GM18867 (cell line): ENCODE measurements around the gene ARHGEF4.

ENCODE experiments used
- ATAC-seq: cut with Tn5 transposase; IDR thresholded peaks from one replicate; pipeline ENCODE4 v1.9.1; 2021; ENCODE audit warnings: mild to moderate bottlenecking, moderate library complexity; ENCODE audit not compliant: unreplicated experiment

The ARHGEF4 gene

DNA sequence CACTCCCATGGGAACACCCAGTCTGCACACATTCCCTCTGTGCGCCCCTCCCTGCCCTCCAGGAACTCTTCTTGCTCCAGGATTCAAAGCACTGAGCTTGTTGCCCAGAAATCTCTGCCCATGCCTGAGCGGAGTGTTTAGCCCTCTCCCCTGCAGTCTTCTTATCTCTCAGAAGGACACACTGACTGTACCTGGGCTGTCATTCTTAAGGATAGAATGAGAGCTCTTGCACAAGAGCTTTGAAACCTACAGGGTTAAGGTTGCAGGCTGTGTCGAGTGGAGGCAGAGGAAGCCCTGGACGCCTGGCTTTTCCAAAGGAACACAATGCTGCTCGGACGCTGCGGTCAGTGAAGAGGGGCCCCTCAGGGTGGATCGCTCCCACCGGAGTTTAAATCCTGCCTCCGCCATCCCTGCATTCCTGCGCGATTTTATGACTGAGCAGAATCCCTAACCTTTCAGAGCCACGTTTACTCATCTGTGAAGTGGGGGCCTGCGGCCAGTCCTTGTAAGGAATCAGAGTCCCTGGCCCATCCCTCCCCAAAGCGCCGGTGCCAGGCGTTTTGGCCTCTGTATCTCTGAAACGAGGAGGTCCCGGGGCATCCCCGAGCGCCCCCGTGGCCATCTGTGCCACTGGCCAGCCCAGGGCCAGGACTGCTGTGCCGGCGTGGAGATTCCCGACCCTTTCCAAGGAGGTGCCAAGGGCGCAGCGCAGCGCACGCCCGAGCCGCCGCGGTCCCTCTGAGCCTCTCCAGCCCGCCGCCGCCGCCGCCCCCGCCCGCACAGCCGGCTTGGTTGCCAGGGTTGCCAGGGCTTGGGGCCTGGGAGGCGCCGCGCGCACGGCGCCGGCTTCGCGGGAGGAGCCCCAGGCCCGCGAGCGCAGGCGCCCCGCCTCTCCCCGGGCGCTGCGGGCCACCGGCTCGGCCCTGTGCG, 197.7 kb downstream of the ARHGEF4 start:
- ATAC-seq, result no peak

DNA sequence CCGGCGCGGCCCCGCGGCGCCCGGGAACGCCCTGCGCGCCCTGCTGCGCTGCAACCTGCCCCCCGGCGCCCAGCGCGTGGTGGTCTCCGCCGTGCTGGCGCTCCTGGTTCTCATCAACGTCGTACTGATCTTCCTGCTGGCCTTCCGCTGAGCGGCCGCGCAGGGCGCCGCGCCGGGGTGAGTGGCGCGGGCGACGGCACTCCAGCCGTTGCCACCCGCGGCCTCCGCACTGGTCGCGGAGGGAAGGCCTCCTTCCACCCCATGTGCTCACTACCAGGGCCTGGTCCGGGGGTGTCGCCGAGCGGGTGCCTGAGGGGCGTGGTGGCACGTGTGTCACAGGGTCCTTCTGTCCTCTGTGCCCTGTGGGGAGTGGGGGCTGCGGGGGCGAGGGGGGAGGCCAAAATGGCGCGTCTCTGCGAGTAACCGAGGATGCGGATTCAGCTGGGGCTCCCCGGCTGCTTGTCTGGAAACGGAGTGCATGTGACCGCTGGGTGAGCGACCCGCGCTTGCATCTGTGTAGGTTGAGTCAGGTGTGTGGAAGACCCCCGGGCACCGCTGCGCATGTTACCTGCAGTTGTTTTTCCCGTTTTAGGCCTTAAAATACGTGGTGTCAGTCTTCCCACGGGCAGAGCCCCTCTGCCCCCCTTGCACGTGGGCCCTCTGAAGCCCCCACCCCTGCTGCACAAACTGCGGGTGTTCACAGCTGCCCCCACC, 198.6 kb downstream of the ARHGEF4 start:
- no peak for ATAC-seq

GRCh38 chr2:131035826-131036231, 199.1 kb downstream of the ARHGEF4 start:
- no peak for ATAC-seq

GRCh38 chr2:131036269-131036668, 199.6 kb downstream of the ARHGEF4 start:
- ATAC-seq, result no peak

DNA sequence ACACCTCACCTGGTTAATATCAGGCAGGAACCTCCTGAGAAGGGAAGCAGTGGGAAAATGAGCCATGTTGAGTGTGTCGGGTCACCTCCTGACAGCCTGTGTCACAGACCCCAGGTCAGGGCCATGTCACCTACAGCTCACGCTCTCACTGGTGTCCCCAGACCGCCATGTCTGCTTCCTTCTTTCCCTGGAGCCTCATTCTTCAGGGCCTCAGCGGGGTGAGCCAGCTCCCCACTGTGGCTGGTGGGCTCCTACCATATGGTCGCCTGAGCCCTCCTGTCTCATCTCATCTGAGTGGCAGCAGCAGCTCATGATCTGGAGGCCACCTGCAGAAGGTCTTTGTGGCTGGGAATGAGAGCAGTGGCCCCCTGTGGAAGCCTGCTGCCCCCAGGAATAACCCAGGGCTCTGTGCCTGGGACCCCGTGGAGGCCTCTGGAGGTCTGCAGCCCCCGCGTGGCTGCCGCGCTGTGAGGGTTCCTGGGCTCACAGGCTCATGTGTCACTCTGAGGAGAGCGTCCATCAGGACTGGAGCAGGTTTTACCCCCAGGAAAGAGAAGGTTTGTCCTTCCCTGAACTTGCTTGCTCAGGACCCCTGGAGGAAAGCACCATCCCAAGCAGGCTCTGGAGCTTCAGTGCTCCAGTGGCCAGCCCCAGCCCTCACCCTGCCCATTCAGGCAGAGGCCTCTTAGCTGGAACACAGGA, 200.1 kb downstream of the ARHGEF4 start:
- ATAC-seq, result no peak

DNA sequence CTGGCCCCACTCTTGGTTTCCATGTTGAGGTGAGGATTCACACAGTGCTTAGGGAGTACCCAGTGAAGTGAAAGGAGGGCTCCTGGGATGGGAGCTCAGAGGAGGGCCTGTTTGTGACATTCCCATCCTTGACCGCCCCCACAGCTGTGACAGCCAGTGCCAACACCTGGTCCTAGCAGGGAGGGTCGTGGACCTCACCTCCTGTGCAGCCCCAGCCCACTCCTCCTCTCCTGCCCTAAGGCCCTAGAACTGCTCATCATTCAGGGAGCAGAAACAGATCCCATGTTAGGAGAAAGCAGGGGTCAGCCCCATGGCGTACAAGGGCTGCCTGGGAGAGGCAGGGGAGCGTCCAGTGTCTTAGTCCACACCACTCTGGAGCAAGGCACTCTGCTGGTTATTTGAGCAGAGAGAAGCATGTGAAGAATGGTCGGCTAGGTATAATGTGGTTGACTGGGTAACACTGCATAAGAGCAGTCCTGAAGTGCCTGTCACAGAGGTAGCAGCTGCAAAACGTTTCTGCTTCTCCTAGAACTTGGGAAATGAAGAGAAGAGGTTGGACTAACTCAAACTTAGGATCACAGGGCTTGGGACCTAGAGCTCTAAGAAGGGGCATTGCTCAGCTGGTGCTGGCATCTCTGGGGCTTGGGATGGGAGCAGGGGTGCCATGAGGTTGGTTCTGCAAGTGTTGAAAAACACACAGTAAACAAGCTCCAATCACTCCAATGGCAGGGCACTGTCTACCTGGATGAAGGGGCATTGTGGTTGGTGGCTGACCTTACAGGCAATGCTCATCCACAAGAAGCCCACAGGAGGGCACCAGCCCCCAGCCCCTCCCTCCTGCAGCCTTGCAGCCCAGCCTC, 200.9 kb downstream of the ARHGEF4 start:
- ATAC-seq, result no peak

GRCh38 chr2:131038258-131039100, 201.8 kb downstream of the ARHGEF4 start:
- no peak for ATAC-seq

GRCh38 chr2:131039101-131039440, 202.4 kb downstream of the ARHGEF4 start:
- ATAC-seq, result no peak

GRCh38 chr2:131039535-131039907, 202.8 kb downstream of the ARHGEF4 start:
- ATAC-seq, result no peak

DNA sequence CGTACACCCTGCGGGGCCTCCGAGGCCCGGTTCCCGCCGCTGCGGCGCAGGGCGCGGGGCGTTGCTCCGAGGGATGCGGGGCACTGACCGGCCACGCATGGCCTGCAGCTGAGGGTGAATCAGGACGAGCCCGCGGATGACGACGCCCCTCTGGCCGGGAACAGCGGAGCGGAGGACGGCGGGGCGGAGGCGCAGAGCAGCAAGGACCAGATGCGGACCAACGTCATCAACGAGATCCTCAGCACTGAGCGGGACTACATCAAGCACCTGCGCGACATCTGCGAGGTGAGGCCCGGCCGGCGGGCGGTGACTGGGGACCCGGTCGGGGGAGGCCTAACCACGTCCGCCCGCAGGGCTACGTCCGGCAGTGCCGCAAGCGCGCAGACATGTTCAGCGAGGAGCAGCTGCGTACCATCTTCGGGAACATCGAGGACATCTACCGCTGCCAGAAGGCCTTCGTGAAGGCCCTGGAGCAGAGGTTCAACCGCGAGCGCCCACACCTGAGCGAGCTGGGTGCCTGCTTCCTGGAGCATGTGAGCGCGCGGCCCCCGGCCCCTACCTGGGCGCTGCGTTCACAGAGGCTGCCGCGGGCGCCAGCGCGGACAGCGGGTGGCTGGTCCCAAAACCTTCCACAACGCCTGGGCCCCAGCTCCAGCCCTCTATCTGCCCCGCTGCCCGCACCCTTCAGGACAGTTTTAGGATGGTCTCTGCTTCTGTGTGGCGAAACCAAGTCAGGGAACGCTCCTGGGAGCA, 203.4 kb downstream of the ARHGEF4 start:
- ATAC-seq, result no peak

DNA sequence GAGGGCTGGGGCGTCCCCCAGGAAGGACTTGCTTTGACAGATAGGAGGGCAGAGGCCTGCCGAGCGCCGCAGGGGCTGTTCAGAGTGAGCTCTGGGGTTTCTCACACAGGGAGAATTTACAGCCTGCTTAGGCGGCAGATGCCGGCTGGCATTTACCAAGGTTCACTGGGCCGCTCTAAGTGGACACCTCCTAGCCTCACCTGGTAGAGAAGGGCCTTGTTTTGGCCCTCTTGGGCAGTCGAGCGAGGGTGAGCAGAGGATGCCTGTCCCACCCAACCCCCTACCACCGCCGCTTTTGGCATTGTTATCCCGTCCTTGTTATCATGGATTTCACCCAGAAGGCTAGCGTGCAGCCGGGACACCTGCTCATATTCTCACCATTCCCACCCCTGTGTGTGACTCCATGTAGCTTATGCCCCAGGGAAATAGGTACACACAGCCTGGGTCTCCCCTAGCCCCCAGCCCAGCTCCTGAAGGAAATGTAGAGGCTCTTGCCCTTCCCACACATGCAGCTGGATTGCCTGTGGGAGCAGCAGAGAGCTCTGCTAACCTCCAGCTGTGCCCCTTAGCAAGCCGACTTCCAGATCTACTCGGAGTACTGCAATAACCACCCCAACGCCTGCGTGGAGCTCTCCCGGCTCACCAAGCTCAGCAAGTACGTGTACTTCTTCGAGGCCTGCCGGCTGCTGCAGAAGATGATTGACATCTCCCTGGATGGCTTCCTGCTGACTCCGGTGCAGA, 204.1 kb downstream of the ARHGEF4 start:
- no peak for ATAC-seq

GRCh38 chr2:131041402-131042147, 204.9 kb downstream of the ARHGEF4 start:
- no peak for ATAC-seq

GRCh38 chr2:131042148-131042775, 205.5 kb downstream of the ARHGEF4 start:
- ATAC-seq, result no peak

DNA sequence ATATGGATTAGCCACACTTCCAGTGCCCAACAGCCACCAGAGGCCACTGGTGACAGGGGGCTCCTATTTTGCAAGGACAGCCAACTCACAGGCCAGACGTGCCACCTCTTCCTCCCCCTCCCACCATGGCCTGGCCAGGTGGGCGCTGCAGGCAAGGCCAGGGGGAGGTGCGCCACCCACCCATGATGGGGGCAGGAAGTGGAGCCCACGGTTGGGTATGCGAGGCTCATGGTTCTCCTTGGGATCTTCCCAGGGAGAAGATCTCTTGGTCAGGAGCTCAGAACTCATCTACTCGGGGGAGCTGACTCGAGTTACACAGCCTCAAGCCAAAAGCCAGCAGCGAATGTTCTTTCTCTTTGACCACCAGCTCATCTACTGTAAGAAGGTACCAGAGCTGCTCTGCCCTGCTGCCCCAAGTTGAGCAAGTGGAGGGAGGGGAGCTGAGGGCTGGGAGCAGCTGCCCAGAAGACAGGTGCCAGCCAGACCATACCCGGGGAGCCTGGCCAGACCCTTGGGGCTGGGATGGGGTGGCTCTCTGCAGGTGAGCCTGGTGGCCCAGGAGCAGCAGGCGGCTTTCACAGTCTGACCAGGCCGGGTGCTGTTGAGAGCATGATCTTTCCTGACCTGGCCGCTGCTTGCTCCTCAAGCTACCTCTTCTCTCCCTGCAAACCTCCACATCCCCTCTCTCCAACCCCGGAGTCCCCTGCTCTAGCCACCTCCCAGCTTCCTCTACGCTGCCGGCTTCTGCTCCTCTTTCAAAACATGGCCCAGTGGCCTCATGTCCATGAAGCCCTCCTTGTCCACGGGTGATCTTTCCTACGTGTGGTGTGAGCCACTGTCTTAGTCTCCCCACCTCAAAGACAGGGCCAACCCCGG, 206.7 kb downstream of the ARHGEF4 start:
- ATAC-seq, result no peak

- no peak for ATAC-seq
Observed at GRCh38 chr2:131044075-131044756, 207.5 kb downstream of the ARHGEF4 start.

GRCh38 chr2:131044757-131045150, 208.0 kb downstream of the ARHGEF4 start:
- no peak for ATAC-seq
